Endodermal cell (in vitro differentiated cells): ENCODE results near the gene INPP4B. TPM values are rescaled to one million over a fixed set of nuclear protein-coding genes. Genes with fewer than 3 reads are reported as not detected.

Experiments used
- DNase-seq: peaks from one replicate; pipeline ENCODE4 v3.0.0-alpha.2; 2017
- H3K27ac ChIP-seq: 2 replicates; pipeline ENCODE4 v1.5.1; 2013; ENCODE audit warnings: mild to moderate bottlenecking, low read depth, low read length, moderate library complexity
- H3K27me3 ChIP-seq: 2 replicates; pipeline ENCODE4 v1.6.1; 2013; ENCODE audit warnings: mild to moderate bottlenecking, low read length, moderate library complexity; ENCODE audit not compliant: insufficient read depth, control insufficient read depth, poor library complexity, severe bottlenecking
- H3K36me3 ChIP-seq: 2 replicates; pipeline ENCODE4 v1.7.0; 2013; ENCODE audit warnings: mild to moderate bottlenecking, low read length, moderate library complexity; ENCODE audit not compliant: control insufficient read depth, insufficient read depth
- H3K4me1 ChIP-seq: one replicate; pipeline ENCODE4 v1.7.0; 2013; ENCODE audit warnings: low read length; ENCODE audit not compliant: control insufficient read depth, insufficient read depth
- H3K4me3 ChIP-seq: 2 replicates; pipeline ENCODE4 v1.5.1; 2013; ENCODE audit warnings: mild to moderate bottlenecking, low read length, moderate library complexity
- H3K9ac ChIP-seq: 2 replicates; pipeline ENCODE4 v1.6.1; 2013; ENCODE audit warnings: mild to moderate bottlenecking, low read length, moderate library complexity; ENCODE audit not compliant: poor library complexity, severe bottlenecking; ENCODE audit errors: extremely low read depth
- H3K9me3 ChIP-seq: 2 replicates; pipeline ENCODE4 v1.6.1; 2013; ENCODE audit warnings: mild to moderate bottlenecking, low read length, moderate library complexity; ENCODE audit not compliant: control insufficient read depth
- H3K27ac Mint-ChIP-seq: 2 replicates; pipeline ENCODE4 v1.8.0; 2020; ENCODE audit warnings: mixed read lengths
- H3K27me3 Mint-ChIP-seq: 2 replicates; pipeline ENCODE4 v1.8.0; 2021; ENCODE audit warnings: mild to moderate bottlenecking, mixed read lengths; ENCODE audit not compliant: insufficient read depth
- H3K36me3 Mint-ChIP-seq: 2 replicates; pipeline ENCODE4 v1.8.0; 2020; ENCODE audit warnings: low read depth, mixed read lengths
- H3K4me1 Mint-ChIP-seq: 2 replicates; pipeline ENCODE4 v1.8.0; 2020; ENCODE audit warnings: mixed read lengths
- H3K4me3 Mint-ChIP-seq: 2 replicates; pipeline ENCODE4 v1.8.0; 2020; ENCODE audit warnings: mild to moderate bottlenecking, moderate library complexity, mixed read lengths
- H3K9me3 Mint-ChIP-seq: 2 replicates; pipeline ENCODE4 v1.8.0; 2020; ENCODE audit warnings: mild to moderate bottlenecking, mixed read lengths
- WGBS, 2 experiments: methylation state at CpG; one replicate each; pipeline versions ENCODE4 v1.1.5 to v1.1.7; 2013; ENCODE audit warnings: missing lambda C conversion rate in 2 of 2, mixed read lengths in 1 of 2; ENCODE audit not compliant: insufficient coverage in 1 of 2, insufficient read length in 1 of 2; 5-methylcytosine and 5-hydroxymethylcytosine counted together
- total RNA-seq, 2 donors: library from RNA; stranded (reverse); fragmentation: NEBNext Ultra II Directional in 1 of 2; extraction: Animal tissue kit (Norgen Biotek cat#: 25700) in 1 of 2; gene quantifications; 2 replicates in 1 of 2; 3 replicates in 1 of 2; pipeline ENCODE4 v1.2.1, GENCODE V29; 2021
- TF ChIP-seq, protein P1 (sequence below): fragments of 200-600 bp; sonication (generic); conservative IDR thresholded peaks from 2 replicates; pipeline ENCODE4 v1.5.0; 2021; ENCODE audit warnings: antibody characterized with exemption, mild to moderate bottlenecking

Gene INPP4B
- total RNA-seq, 2 donors from 2014 or later = 0.64 to 0.66 TPM

DNA sequence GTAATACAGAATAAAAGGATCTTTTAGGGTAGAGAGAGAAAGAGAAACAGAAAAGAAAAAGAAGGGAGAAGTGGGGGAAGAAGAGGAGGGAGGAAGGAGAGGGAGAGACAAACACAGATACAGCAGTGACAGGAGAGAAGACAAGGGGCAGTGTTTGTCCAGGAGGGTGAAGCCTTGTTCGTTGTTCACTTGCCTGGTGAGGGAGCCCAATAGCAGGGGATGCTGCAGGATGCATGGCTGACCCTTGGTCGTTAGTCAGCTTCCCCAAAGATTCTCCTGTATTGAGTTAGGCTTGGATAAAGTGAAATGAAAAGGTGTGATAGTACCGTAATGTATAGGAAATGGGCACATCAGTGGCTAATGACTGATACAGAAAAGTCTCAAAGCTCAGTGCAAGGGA is 806.1 kb downstream of the INPP4B start:
- H3K4me1 Mint-ChIP-seq = no peaks in the 10 kb centered on the region
- Histone ChIP-seq H3K9ac (no peak overlapping the region), H3K27ac (no peak overlapping the region), H3K4me1 (no peaks in the 10 kb centered on the region), H3K36me3 (no peaks in the 10 kb centered on the region), H3K4me3 (no peak overlapping the region), H3K27me3 (no peaks in the 10 kb centered on the region), H3K9me3 (no peaks in the 10 kb centered on the region)
- TF ChIP-seq, protein P1, sequence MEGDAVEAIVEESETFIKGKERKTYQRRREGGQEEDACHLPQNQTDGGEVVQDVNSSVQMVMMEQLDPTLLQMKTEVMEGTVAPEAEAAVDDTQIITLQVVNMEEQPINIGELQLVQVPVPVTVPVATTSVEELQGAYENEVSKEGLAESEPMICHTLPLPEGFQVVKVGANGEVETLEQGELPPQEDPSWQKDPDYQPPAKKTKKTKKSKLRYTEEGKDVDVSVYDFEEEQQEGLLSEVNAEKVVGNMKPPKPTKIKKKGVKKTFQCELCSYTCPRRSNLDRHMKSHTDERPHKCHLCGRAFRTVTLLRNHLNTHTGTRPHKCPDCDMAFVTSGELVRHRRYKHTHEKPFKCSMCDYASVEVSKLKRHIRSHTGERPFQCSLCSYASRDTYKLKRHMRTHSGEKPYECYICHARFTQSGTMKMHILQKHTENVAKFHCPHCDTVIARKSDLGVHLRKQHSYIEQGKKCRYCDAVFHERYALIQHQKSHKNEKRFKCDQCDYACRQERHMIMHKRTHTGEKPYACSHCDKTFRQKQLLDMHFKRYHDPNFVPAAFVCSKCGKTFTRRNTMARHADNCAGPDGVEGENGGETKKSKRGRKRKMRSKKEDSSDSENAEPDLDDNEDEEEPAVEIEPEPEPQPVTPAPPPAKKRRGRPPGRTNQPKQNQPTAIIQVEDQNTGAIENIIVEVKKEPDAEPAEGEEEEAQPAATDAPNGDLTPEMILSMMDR = peak; percentile 42
- no peaks in the 10 kb centered on the region for H3K36me3 Mint-ChIP-seq
- no peaks in the 10 kb centered on the region for H3K9me3 Mint-ChIP-seq
- no peak overlapping the region for H3K27ac Mint-ChIP-seq
- no peaks in the 10 kb centered on the region for H3K27me3 Mint-ChIP-seq
- WGBS, 2 experiments = 47 to 66% methylated on average over 3 of the region's 3 CpGs
- H3K4me3 Mint-ChIP-seq = no peak overlapping the region
- peak; percentile 58 for DNase-seq

DNA sequence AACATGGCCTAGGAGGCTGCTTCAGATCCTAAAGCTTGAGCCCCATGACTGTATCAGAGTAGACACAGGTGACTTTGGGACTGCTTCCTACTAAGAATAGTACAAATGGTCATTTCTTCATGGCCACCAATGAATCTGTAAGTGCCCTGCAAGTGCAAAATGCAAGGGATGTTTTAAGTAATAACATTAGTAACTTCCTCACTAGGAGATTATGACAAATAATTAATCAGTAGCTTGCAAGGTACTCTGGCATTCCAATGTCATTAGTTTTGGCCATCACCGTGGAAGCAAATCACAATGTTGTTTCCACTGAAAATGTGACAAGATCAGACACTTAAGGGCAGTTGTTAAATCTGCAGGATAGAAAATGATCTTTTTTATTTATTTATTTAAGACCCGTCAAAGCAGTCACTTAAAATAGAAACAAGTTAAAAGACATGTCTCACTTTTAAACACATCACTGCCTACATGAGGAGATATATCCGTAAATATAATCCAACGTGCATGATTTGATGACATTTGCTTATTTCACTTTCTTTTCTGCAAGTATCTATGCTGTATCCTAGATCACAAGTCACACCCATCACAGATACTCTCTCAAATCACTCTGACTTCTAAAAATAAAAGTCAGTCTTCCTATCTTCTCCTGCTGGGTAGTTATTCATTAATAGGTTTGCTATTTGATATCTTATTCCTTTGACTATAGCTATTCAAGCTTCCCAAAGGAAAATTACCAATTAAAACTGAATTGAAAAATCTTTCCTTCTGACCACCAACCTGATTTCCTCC is 809.1 kb downstream of the INPP4B start:
- no peak overlapping the region for H3K4me3 ChIP-seq
- H3K36me3 Mint-ChIP-seq = no peaks in the 10 kb centered on the region
- WGBS, 2 experiments = 92 to 94% methylated on average over 3 to 4 of the region's 4 CpGs
- no peaks in the 10 kb centered on the region for H3K27me3 Mint-ChIP-seq
- no peaks in the 10 kb centered on the region for H3K36me3 ChIP-seq
- no peaks in the 10 kb centered on the region for H3K4me1 ChIP-seq
- H3K27me3 ChIP-seq = no peaks in the 10 kb centered on the region
- no peak for DNase-seq
- no peak overlapping the region for H3K4me3 Mint-ChIP-seq
- H3K27ac Mint-ChIP-seq = no peak overlapping the region
- no peak overlapping the region for H3K9ac ChIP-seq
- no peaks in the 10 kb centered on the region for H3K4me1 Mint-ChIP-seq
- H3K27ac ChIP-seq = no peak overlapping the region
- TF ChIP-seq, protein P1 = no peak
- H3K9me3 Mint-ChIP-seq = no peaks in the 10 kb centered on the region
- no peaks in the 10 kb centered on the region for H3K9me3 ChIP-seq

DNA sequence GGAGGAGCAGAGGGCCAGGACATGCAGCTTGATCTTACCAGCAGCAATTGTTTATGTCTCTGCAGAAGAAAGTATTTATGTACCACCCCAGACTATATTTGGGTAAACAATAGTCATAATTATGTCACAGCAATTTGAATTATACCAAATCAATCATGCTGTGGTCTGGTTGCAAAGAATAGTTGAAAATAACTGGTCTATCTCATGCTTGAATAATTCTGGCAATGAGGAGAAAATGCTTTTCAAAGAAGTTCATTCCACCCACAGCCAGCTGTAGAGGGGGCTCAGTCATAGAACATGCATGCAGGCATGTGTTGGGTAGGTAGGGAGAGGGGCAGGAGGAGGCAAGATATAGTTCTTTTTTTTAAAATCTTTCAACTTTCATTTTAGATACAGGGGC is 810.5 kb downstream of the INPP4B start:
- H3K4me1 ChIP-seq = no peaks in the 10 kb centered on the region
- no peaks in the 10 kb centered on the region for H3K27me3 ChIP-seq
- no peak overlapping the region for H3K9ac ChIP-seq
- DNase-seq = no peak
- no peaks in the 10 kb centered on the region for H3K36me3 ChIP-seq
- no peaks in the 10 kb centered on the region for H3K9me3 ChIP-seq
- Mint-ChIP-seq H3K4me1 (no peaks in the 10 kb centered on the region), H3K4me3 (no peak overlapping the region), H3K27me3 (no peaks in the 10 kb centered on the region), H3K9me3 (no peaks in the 10 kb centered on the region), H3K27ac (no peak overlapping the region), H3K36me3 (no peaks in the 10 kb centered on the region)
- no peak overlapping the region for H3K4me3 ChIP-seq
- TF ChIP-seq, protein P1 = no peak
- no peak overlapping the region for H3K27ac ChIP-seq
